Left colon (tissue), 2 donors: ENCODE results near the gene DIPK1A. TPM values are rescaled to one million over a fixed set of nuclear protein-coding genes. Genes with fewer than 3 reads are reported as not detected.
"Not testable (repeated sequence)": the region's sequence is repeated elsewhere in the genome, so short reads cannot be mapped to it uniquely, and the experiment has no call there.

Experiments used
- ATAC-seq: fragments of 200-7000 bp; cut with Tn5 transposase; one replicate; pipeline ENCODE4 v1.9.1; 2020; ENCODE audit warnings: mild to moderate bottlenecking, moderate library complexity
- DNase-seq, 2 donors: peaks; one replicate each; pipeline ENCODE4 v3.0.0-alpha.2; 2020
- intact Hi-C, 2 donors: fragments of 100-400 bp; cut with DNase I in 1 of 2; cut with micrococcal nuclease in 1 of 2; formaldehyde crosslinking; loops; one replicate each; pipeline versions ENCODE4 v1.11.2 to v1.14.0; 2022; cut with DNase I, micrococcal nuclease
- total RNA-seq, 2 donors: library from RNA; stranded (reverse); fragmentation: NEBNext Ultra II Directional; extraction: Animal tissue kit (Norgen Biotek cat#: 25700); gene quantifications; one replicate each; pipeline ENCODE4 v1.2.1, GENCODE V29; 2021
- donor health status: DM: no; HTN: no; CAD: no.
- donor health status: DM: yes; HTN: yes; CAD: no.

The DIPK1A gene
- total RNA-seq, 2 donors from 2014 or later = 14.0 to 16.5 TPM

GRCh38 chr1:92989253-92989652 is 28.0 kb upstream of the DIPK1A start:
- intact Hi-C loops = no loop called here
- no peak for DNase-seq
- ATAC-seq = no peak

- DNase-seq = no peak
- ATAC-seq = no peak
- intact Hi-C loops = no loop called here
These were observed 26.2 kb upstream of the DIPK1A start for GRCh38 chr1:92987462-92987861.

DNA sequence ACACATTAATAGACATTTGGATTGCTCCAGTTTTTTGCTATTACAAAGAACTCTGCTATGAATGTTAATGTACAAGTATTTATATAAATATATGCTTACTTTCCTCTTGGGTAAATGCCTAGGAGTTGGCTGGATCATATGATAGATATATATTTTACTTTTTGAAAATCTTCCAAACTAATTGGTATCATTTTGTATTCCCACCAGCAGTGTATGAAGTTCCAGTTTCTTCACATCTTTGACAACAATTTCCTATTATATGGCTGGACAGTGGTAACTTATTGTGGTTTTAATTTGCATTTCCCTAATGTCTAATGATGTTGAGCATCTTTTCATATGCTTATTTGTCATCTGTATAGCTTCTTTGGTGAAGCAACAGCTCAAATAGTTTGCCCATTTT is 23.8 kb upstream of the DIPK1A start:
- ATAC-seq (no peak), DNase-seq (no peak)
- intact Hi-C loops = no loop called here

DNA sequence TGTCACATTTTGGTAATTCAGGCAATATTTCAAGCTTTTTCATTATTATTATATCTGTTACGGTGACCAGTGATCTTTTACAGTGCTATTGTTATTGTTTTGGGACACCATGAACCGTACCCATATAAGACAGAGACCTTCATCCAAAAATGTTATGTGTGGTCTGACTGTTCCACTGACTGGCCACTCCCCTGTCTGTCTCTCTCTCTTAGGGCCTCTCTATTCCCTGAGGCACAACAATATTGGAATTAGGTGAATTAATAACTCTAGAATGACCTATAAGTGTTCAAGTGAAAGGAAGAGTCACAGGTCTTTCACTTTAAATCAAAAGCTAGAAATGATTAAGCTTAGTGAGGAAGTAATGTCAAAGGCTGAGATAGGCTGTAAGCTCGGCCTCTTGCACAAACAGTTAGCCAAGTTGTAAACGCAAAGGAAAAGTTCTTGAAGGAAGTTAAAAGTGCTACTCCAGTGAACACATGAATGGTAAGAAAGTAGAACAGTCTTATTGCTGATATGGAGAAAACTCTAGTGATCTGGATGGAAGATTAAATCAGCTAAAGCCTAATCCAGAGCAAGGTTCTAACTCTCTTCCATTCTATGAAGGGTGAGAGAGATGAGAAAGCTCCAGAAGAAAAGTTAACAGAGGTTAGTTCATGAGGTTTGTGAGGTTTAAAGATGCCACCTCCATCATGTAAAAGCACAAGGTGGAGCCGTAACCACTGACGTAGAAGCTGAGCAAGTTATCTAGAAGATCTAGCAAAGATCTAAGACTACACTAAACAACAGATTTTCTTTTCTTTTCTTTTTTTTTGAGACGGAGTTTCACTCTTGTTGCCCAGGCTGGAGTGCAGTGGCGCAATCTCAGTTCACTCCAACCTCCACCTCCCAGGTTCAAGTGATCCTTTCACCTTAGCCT is 19.7 kb upstream of the DIPK1A start:
- ATAC-seq (peak; percentile 93), DNase-seq (no peak)
- intact Hi-C loops = no loop called here

DNA sequence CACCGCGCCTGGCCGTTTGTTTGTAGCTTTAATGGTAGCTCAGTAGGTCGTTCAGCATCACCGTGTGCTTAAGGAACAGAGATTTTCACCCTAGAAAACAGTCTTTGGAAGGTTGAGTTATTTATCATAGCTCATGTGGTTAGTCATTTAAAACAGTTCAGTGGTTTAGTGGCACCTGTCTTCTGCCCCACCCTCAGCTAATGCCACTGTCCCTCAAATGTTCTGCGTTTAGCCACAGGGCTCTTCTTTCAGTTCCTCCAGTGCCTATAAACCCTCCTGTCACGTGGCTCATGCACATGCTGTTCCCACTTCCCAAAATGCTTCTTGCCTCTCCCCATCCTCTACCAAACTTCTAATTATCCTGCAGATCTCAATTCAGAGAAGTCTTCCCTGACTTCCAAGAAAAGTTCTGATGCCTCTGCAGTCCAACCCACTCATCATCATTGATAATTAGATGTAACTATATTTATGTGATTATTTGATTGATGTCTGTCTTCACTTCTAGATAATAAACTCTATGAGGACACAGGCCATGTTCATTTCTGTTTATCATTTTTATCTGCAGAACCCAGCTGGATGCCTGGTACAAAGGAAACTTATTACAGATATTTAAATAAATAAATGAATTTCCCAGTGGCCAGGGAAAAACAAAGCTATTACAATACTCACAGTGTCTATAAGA is 14.4 kb upstream of the DIPK1A start:
- intact Hi-C loops = no loop called here
- DNase-seq (peak in 1 of 2 donors; percentile 48), ATAC-seq (peak; percentile 32)

DNA sequence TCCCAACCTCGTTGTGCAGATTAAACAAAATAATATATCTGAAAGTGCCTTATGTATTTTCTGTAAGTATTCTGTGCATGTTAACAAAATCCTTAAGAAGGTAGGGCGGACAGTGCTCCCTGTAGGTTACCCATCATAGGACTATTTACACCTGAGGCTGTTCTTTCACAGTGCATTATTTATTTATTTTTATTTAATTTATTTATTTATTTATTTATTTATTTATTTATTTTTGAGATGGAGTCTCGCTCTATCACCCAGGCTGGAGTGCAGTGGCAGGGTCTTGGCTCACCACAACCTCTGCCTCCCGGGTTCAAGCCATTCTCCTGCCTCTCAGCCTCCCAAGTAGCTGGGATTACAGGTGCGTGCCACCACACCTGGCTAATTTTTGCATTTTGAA is 12.8 kb upstream of the DIPK1A start:
- intact Hi-C loops, DNase-seq, ATAC-seq: not testable (repeated sequence)

GRCh38 chr1:92973203-92973897 is 12.1 kb upstream of the DIPK1A start:
- intact Hi-C loops = no loop called here
- ATAC-seq (no peak), DNase-seq (no peak)

- intact Hi-C loops = no loop called here
- no peak for ATAC-seq
- DNase-seq = no peak
These were observed 11.3 kb upstream of the DIPK1A start for GRCh38 chr1:92972409-92973129.

DNA sequence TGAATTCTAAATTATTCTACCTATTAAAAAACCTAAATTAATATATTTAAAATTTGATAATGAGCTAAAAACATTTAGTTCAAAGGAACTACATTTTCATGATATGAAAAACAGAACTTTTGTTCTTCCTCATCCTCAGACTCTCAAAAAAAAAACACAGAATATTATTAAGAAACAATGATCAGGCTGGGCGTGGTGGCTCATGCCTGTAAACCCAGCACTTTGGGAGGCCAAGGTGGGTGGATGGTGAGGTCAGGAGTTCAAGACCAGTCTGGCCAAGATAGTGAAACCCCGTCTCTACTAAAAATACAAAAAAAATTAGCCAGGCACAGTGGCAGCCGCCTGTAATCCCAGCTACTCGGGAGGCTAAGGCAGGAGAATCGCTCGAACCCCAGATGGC is 10.7 kb upstream of the DIPK1A start:
- intact Hi-C loops, DNase-seq: not testable (repeated sequence)

DNA sequence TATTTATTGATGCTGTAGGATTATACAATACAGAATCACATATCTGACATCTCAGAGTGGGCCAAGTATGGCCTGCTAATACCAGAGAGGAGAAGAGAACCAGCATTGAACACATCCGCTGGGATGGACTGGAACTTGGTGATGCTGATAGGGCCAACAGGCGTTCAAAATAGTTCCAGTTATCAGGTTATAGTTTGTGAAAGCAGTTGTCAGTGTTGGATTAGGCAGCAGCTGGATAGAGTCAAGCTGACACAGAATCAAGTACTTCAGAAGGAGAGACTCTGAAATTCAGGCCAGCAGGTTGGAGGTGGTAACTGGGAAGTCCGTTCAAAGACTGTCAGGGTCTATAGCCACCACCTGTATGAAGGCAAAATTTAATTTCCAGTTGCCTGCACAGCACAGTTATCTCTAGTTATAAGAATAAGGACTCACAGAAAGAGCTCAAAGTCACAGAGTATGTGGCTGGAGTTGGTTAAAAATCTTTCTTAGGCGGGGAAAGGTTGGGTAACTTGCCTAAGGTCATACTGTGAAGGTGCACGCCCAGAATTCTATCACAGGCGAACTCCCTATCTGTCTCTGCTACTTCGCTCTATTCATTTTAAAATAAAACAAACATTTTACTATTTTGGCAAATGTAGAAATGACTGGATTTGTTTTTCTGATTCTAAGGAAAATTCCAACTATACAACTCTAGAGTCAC is 9.9 kb upstream of the DIPK1A start:
- no peak for ATAC-seq
- DNase-seq = no peak
- intact Hi-C loops = no loop called here

More for the DNA sequence above, 10.7 kb upstream of the DIPK1A start:
- not testable (repeated sequence) for ATAC-seq

- no peak for DNase-seq
- intact Hi-C loops = no loop called here
- ATAC-seq = no peak
These were observed 8.3 kb upstream of the DIPK1A start for GRCh38 chr1:92969517-92969916.

GRCh38 chr1:92968138-92969032 is 7.1 kb upstream of the DIPK1A start:
- ATAC-seq (peak; percentile 77), DNase-seq (no peak)
- intact Hi-C loops = no loop called here

- ATAC-seq (no peak), DNase-seq (no peak)
- intact Hi-C loops = no loop called here
These were observed 3.7 kb upstream of the DIPK1A start for GRCh38 chr1:92964998-92965397.

GRCh38 chr1:92964316-92964715 is 3.1 kb upstream of the DIPK1A start:
- no peak for ATAC-seq
- intact Hi-C loops = no loop called here
- DNase-seq = no peak

GRCh38 chr1:92961896-92962752 is 862 bp upstream of the DIPK1A start:
- intact Hi-C loops = loop anchor here in 1 of 2 donors (2.0 kb wide), 1 partner anchor 103 kb away; no protein-coding TSS in a partner anchor
- ATAC-seq = peak; percentile 28
- peak; percentile 38 to 59 for DNase-seq

GRCh38 chr1:92960395-92961130 is 699 bp downstream of the DIPK1A start:
- DNase-seq = peak; percentile 60 to 75
- ATAC-seq = peak; percentile 67
- intact Hi-C loops = loop anchor here in 1 of 2 donors (2.0 kb wide), 1 partner anchor 102 kb away; no protein-coding TSS in a partner anchor
